Muscle of leg (tissue), 9 donors: Measurements from ENCODE around the gene KCNQ1OT1. TPM values are rescaled to one million over a fixed set of nuclear protein-coding genes. Genes with fewer than 3 reads are reported as not detected.

Experiments
- polyA plus RNA-seq, 8 donors: library from polyadenylated mRNA; unstranded; fragments of 120-200 nt; gene quantifications; one replicate each; pipeline versions ENCODE4 v1.2.1 to v1.2.3, GENCODE V29; 2013; ENCODE audit warnings: inconsistent platforms in 1 of 8, low replicate concordance in 1 of 8; ENCODE audit not compliant: insufficient read length in 8 of 8, insufficient read depth in 1 of 8
- total RNA-seq: library from RNA; stranded (reverse); fragments of 120-200 nt; gene quantifications from one replicate; pipeline ENCODE4 v1.2.4, GENCODE V29; 2013

KCNQ1OT1 gene
- total and polyA plus RNA-seq, 9 donors: 0.45 to 10.8 (median 1.00) TPM

Other genes starting within 250 kb of the KCNQ1OT1 start
- 198 TPM for gene CDKN1C, start 185.8 kb upstream of the KCNQ1OT1 start, total RNA-seq
- gene CDKN1C, start 185.8 kb upstream of the KCNQ1OT1 start, polyA plus RNA-seq: 100 to 1,000 TPM; 170 to 290 (median 199) TPM
- gene PHLDA2, start 229.4 kb upstream of the KCNQ1OT1 start, total RNA-seq: not detected
- 1 to 10 TPM in 3 of 8 donors, under 1 TPM in 5; 0.41 to 1.3 (median 0.83) TPM for gene PHLDA2, start 229.4 kb upstream of the KCNQ1OT1 start, polyA plus RNA-seq